IMR-90 (cell line): ENCODE measurements around the gene AMZ2. TPM values are rescaled to one million over a fixed set of nuclear protein-coding genes. Genes with fewer than 3 reads are reported as not detected.

Source experiments
- ATAC-seq: fragments of 200-7000 bp; cut with Tn5 transposase; 2 replicates; pipeline ENCODE4 v1.9.1; 2020; ENCODE audit warnings: low read depth, mild to moderate bottlenecking, moderate library complexity
- BruUV-seq: library from RNA; stranded (reverse); fragments of 400-500 nt; replicated peaks from 2 replicates; lab custom pipeline; 2021; lab: Mats Ljungman, UMichigan
- CTCF ChIA-PET: fragments of 300-600 bp; formaldehyde crosslinking; extraction: SDS; loops from one replicate; lab custom pipeline; 2021; ENCODE audit warnings: antibody characterized with exemption; lab: Yijun Ruan, JAX
- POLR2A ChIA-PET: fragments of 300-600 bp; sonication (Branson Sonifier 250); formaldehyde crosslinking; loops from one replicate; lab custom pipeline; 2022; ENCODE audit warnings: antibody characterized with exemption; ENCODE audit not compliant: unreplicated experiment; lab: Charles Lee
- DNase-seq: peaks from one replicate; pipeline ENCODE4 v3.0.0; 2013
- H2AFZ ChIP-seq: replicated peaks from 2 replicates; pipeline ENCODE3; 2013; ENCODE audit warnings: low read length, mild to moderate bottlenecking; ENCODE audit not compliant: poor library complexity
- H2AK5ac ChIP-seq: 2 replicates; pipeline ENCODE4 v1.6.1; 2013; ENCODE audit warnings: low read depth, low read length, inconsistent platforms
- H2AK9ac ChIP-seq: replicated peaks from 2 replicates; pipeline ENCODE3; 2013; ENCODE audit warnings: mild to moderate bottlenecking, low read depth, low read length, moderate library complexity; ENCODE audit not compliant: poor library complexity
- H2BK120ac ChIP-seq: 2 replicates; pipeline ENCODE4 v1.6.1; 2013; ENCODE audit warnings: low read depth, low read length, inconsistent platforms
- H2BK15ac ChIP-seq: 3 replicates; pipeline ENCODE4 v1.6.1; 2013; ENCODE audit warnings: low read depth, low read length, inconsistent platforms
- H2BK20ac ChIP-seq: 2 replicates; pipeline ENCODE4 v1.6.1; 2013; ENCODE audit warnings: low read depth, mild to moderate bottlenecking, inconsistent platforms, low read length, moderate library complexity
- H2BK5ac ChIP-seq: 2 replicates; pipeline ENCODE4 v1.6.1; 2013; ENCODE audit warnings: mild to moderate bottlenecking, low read depth, low read length, inconsistent platforms; ENCODE audit not compliant: poor library complexity, severe bottlenecking
- H3K14ac ChIP-seq: replicated peaks from 2 replicates; pipeline ENCODE4 v1.6.1; 2013; ENCODE audit warnings: low read depth, low read length, inconsistent platforms
- H3K18ac ChIP-seq: 2 replicates; pipeline ENCODE4 v1.6.1; 2013; ENCODE audit warnings: low read depth, low read length, control low read depth
- H3K23ac ChIP-seq: 2 replicates; pipeline ENCODE4 v1.6.1; 2013; ENCODE audit warnings: low read depth, low read length, inconsistent platforms
- H3K27ac ChIP-seq: 2 replicates; pipeline ENCODE4 v1.5.1; 2013; ENCODE audit warnings: mild to moderate bottlenecking, control low read depth, low read length; ENCODE audit not compliant: insufficient read depth
- H3K27me3 ChIP-seq: 2 replicates; pipeline ENCODE4 v1.6.1; 2013; ENCODE audit warnings: low read length; ENCODE audit not compliant: control insufficient read depth, insufficient read depth
- H3K36me3 ChIP-seq: 2 replicates; pipeline ENCODE4 v1.6.1; 2013; ENCODE audit warnings: low read length, mixed read lengths; ENCODE audit not compliant: control insufficient read depth, insufficient read depth
- H3K4ac ChIP-seq: 2 replicates; pipeline ENCODE4 v1.6.1; 2013; ENCODE audit warnings: low read depth, low read length, inconsistent platforms
- H3K4me1 ChIP-seq: 2 replicates; pipeline ENCODE4 v1.6.1; 2013; ENCODE audit warnings: low read length, mixed read lengths; ENCODE audit not compliant: control insufficient read depth, insufficient read depth
- H3K4me2 ChIP-seq: 2 replicates; pipeline ENCODE4 v1.6.1; 2013; ENCODE audit warnings: low read depth, mild to moderate bottlenecking, control low read depth, low read length, moderate library complexity
- H3K4me3 ChIP-seq: 2 replicates; pipeline ENCODE4 v1.5.1; 2013; ENCODE audit warnings: low read depth, mild to moderate bottlenecking, control low read depth, low read length, moderate library complexity; ENCODE audit not compliant: insufficient read depth
- H3K56ac ChIP-seq: 2 replicates; pipeline ENCODE4 v1.6.1; 2013; ENCODE audit warnings: low read length, inconsistent platforms; ENCODE audit not compliant: insufficient read depth; ENCODE audit errors: extremely low read depth
- H3K79me1 ChIP-seq, 2 experiments: 2 replicates each; pipeline ENCODE4 v1.6.1; 2013; ENCODE audit warnings: low read length in 2 of 2, inconsistent platforms in 1 of 2, low read depth in 1 of 2
- H3K9ac ChIP-seq: 2 replicates; pipeline ENCODE4 v1.6.1; 2013; ENCODE audit warnings: low read depth, low read length, control low read depth
- H3K9me1 ChIP-seq: 2 replicates; pipeline ENCODE4 v1.6.1; 2013; ENCODE audit warnings: low read length, inconsistent platforms; ENCODE audit not compliant: insufficient read depth
- H3K9me3 ChIP-seq: 2 replicates; pipeline ENCODE4 v1.6.1; 2013; ENCODE audit warnings: low read length; ENCODE audit not compliant: control insufficient read depth, insufficient read depth
- H4K20me1 ChIP-seq: 2 replicates; pipeline ENCODE4 v1.6.1; 2013; ENCODE audit warnings: low read length, inconsistent platforms; ENCODE audit not compliant: insufficient read depth
- H4K5ac ChIP-seq: 2 replicates; pipeline ENCODE4 v1.6.1; 2013; ENCODE audit warnings: mild to moderate bottlenecking, low read depth, low read length, control low read depth
- H4K8ac ChIP-seq, 2 experiments: 2 replicates each; pipeline ENCODE4 v1.6.1; 2013; ENCODE audit warnings: low read depth in 2 of 2, low read length in 2 of 2, control low read depth in 1 of 2, inconsistent platforms in 1 of 2
- H4K91ac ChIP-seq: 2 replicates; pipeline ENCODE4 v1.6.1; 2013; ENCODE audit warnings: low read depth, low read length, inconsistent platforms; ENCODE audit not compliant: insufficient read depth
- CEBPB ChIP-seq: IDR thresholded peaks from 2 replicates; pipeline ENCODE4 v1.6.1; 2012; ENCODE audit warnings: low read depth, low read length, improper control_type of control experiment
- CHD1 ChIP-seq: IDR thresholded peaks from 2 replicates; pipeline ENCODE4 v1.6.1; 2012; ENCODE audit warnings: low read depth, low read length, improper control_type of control experiment
- MAFK ChIP-seq: IDR thresholded peaks from 2 replicates; pipeline ENCODE4 v1.6.1; 2012; ENCODE audit warnings: low read depth, low read length, improper control_type of control experiment
- MAZ ChIP-seq: IDR thresholded peaks from 2 replicates; pipeline ENCODE4 v1.6.1; 2012; ENCODE audit warnings: low read depth, mild to moderate bottlenecking, low read length, improper control_type of control experiment, moderate library complexity, borderline replicate concordance
- MXI1 ChIP-seq: IDR thresholded peaks from 2 replicates; pipeline ENCODE4 v1.6.1; 2012; ENCODE audit warnings: low read depth, mild to moderate bottlenecking, low read length, moderate library complexity, borderline replicate concordance
- NFE2L2 ChIP-seq: fragments of 150-350 bp; IDR thresholded peaks from 2 replicates; pipeline ENCODE4 v1.6.1; 2016; ENCODE audit warnings: low read depth, mild to moderate bottlenecking, low read length
- POLR2A ChIP-seq: IDR thresholded peaks from 2 replicates; pipeline ENCODE4 v1.6.1; 2012; ENCODE audit warnings: mild to moderate bottlenecking, low read depth, low read length
- RAD21 ChIP-seq: IDR thresholded peaks from 2 replicates; pipeline ENCODE4 v1.6.1; 2012; ENCODE audit warnings: low read length, improper control_type of control experiment
- RCOR1 ChIP-seq: IDR thresholded peaks from 2 replicates; pipeline ENCODE4 v1.6.1; 2012; ENCODE audit warnings: mild to moderate bottlenecking, low read length, improper control_type of control experiment; ENCODE audit not compliant: insufficient replicate concordance
- RFX5 ChIP-seq: IDR thresholded peaks from 2 replicates; pipeline ENCODE4 v1.8.0; 2012; ENCODE audit warnings: low read depth, mild to moderate bottlenecking, low read length, moderate library complexity
- WGBS, 2 experiments: methylation state at CpG; one replicate each; pipeline versions ENCODE4 v1.1.5 to v1.1.7; 2013; ENCODE audit warnings: missing lambda C conversion rate in 2 of 2; ENCODE audit not compliant: insufficient read length in 1 of 2; ENCODE audit errors: extremely low coverage in 2 of 2; 5-methylcytosine and 5-hydroxymethylcytosine counted together
- dilution Hi-C: fragments of 300-500 bp; cut with HindIII; formaldehyde crosslinking; loops from one replicate; pipeline ENCODE4 v1.14.3; 2018; ENCODE audit warnings: low sequenced_read_pairs; ENCODE audit not compliant: unreplicated experiment
- in situ Hi-C: fragments of 300-500 bp; cut with MboI; formaldehyde crosslinking; loops from 3 replicates; pipeline ENCODE4 v1.14.3; 2019; ENCODE audit warnings: low sequenced_read_pairs, inconsistent platforms, mixed read lengths
- intact Hi-C: fragments of 100-400 bp; cut with micrococcal nuclease; formaldehyde crosslinking; loops from 2 replicates; pipeline ENCODE4 v1.10.0; 2022
- polyA plus RNA-seq, 3 experiments: library from polyadenylated mRNA; depleted of rRNA; stranded (reverse); fragments of >200 nt; gene quantifications; 2 replicates each; pipeline ENCODE4 v1.2.3, GENCODE V29; 2012; ENCODE audit warnings: low replicate concordance in 1 of 3
- total RNA-seq: library from RNA; depleted of rRNA; stranded (reverse); fragments of >200 nt; gene quantifications from 2 replicates; pipeline ENCODE4 v1.2.3, GENCODE V29; 2012
- TF ChIP-seq, protein P1 (sequence below): fragments of 150-350 bp; IDR thresholded peaks from 2 replicates; pipeline ENCODE4 v1.6.1; 2016; ENCODE audit warnings: low read depth, mild to moderate bottlenecking, low read length, moderate library complexity, borderline replicate concordance
- TF ChIP-seq, protein P2 (sequence below): conservative IDR thresholded peaks from 2 replicates; pipeline ENCODE4 v1.5.1; 2012; ENCODE audit warnings: mild to moderate bottlenecking, low read depth, low read length, improper control_type of control experiment
- TF ChIP-seq, protein P3 (sequence below): fragments of 150-350 bp; IDR thresholded peaks from 2 replicates; pipeline ENCODE4 v1.6.1; 2017; ENCODE audit warnings: mild to moderate bottlenecking, antibody characterized with exemption, low read length, low read depth

The AMZ2 gene
- total and polyA plus RNA-seq, 2 of the 4 experiments (the other 2 are of a cell fraction), result 65.4 to 90.2 TPM

DNA sequence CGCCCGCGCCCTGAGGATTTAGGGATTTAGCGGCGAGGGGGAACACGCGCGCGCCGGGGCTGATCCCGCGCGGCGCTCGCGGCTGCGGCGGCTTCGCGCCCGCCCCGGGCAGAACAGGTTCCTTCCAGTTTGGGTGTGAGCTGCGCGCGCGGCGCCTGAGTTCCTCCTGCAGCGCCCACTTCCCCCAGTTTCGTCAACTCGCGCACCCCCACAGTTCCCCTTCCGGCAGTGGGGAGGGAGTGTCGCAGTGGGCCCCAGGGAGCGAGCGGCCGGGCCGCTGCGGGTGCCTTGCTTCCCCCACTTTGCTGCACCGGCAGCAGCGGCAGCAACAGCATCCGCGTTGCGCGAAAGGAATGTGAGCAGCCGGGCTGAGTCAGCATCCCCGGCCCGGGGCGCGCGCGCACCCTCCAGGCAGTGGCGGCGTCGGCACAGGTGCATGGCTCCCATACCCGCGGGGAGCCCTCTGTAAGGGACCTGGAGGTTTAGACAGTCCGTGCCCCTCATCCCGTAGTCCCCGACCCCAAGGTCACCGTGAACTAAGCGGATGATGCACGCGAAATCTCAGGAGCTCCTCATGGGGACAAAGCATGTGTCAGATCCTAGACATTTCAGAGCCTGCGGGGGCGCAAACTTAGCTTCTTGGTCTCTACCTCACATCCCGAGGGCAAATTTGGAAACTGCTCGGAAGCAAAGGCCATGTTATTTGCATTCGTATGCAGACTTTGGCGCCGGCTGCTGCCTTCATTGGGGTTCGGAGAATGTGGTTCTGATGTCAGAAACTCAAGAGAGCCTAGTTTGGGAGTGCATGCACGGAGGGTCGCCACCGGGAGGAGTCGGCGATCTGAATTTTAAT, 44.2 kb downstream of the AMZ2 start:
- CTCF ChIA-PET, result interaction anchor here (1.0 to 3.2 kb wide), 2 partner anchors 20 to 107 kb away, joined by 3 to 9 read pairs; no protein-coding TSS in a partner anchor
- Histone ChIP-seq H4K91ac (no peak overlapping the region), H4K8ac (no peak overlapping the region; a peak in 1 of 4 replicates), H2BK15ac (no peak overlapping the region), H2AK9ac (no peak overlapping the region), H2BK120ac (no peak overlapping the region), H3K27me3 (peaks cover 22% of the 10 kb centered on the region), H3K4me2 (peak overlapping the region; percentile 98), H3K14ac (no peak overlapping the region), H2BK5ac (no peak overlapping the region), H3K27ac (no peak overlapping the region; the same call in 1 of the 2 replicates), H3K4me3 (peak overlapping the region; percentile 85), H3K9me1 (no peaks in the 10 kb centered on the region), H3K9me3 (no peaks in the 10 kb centered on the region), H2BK20ac (no peak overlapping the region), H3K18ac (no peak overlapping the region), H3K23ac (0 out of 2 replicates have a peak overlapping the region, but pooled peaks have one; percentile 14), H4K5ac (no peak overlapping the region), H3K4ac (no peak overlapping the region), H2AK5ac (no peak overlapping the region), H4K20me1 (no peaks in the 10 kb centered on the region; the same call in 1 of the 2 replicates), H2AFZ (peak overlapping the region; percentile 92), H3K56ac (no peak overlapping the region), H3K36me3 (no peaks in the 10 kb centered on the region), H3K4me1 (peaks cover 5% of the 10 kb centered on the region), H3K9ac (no peak overlapping the region), H3K79me1 (no peaks in the 10 kb centered on the region)
- ATAC-seq (peak; percentile 88), DNase-seq (peak; percentile 68)
- BruUV-seq, result no TSS peak
- POLR2A ChIA-PET, result interaction anchor here (0.6 kb wide), 1 partner anchor 1546 kb away, joined by 3 read pairs; no protein-coding TSS in a partner anchor
- intact Hi-C loops (loop anchor here (5.0 kb wide), 1 partner anchor 90 kb away; no protein-coding TSS in a partner anchor), dilution Hi-C loops (no loop called here), in situ Hi-C loops (no loop called here)
- 2% methylated on average over 33 of the region's 76 CpGs; no CpG with 5 or more reads in 1 of the 2 experiments for WGBS, 2 experiments
- TF ChIP-seq MAZ (no peak), CHD1 (no peak), MAFK (peak; percentile 91), MXI1 (no peak), CEBPB (0 out of 2 replicates have a peak, but pooled peaks have one; percentile 2), RAD21 (no peak), RCOR1 (peak; percentile 69), POLR2A (peak; percentile 30; the same call in 1 of the 2 replicates), RFX5 (no peak), NFE2L2 (no peak)
- TF ChIP-seq, protein P1, sequence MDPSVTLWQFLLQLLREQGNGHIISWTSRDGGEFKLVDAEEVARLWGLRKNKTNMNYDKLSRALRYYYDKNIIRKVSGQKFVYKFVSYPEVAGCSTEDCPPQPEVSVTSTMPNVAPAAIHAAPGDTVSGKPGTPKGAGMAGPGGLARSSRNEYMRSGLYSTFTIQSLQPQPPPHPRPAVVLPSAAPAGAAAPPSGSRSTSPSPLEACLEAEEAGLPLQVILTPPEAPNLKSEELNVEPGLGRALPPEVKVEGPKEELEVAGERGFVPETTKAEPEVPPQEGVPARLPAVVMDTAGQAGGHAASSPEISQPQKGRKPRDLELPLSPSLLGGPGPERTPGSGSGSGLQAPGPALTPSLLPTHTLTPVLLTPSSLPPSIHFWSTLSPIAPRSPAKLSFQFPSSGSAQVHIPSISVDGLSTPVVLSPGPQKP, result no peak
- TF ChIP-seq, protein P2, sequence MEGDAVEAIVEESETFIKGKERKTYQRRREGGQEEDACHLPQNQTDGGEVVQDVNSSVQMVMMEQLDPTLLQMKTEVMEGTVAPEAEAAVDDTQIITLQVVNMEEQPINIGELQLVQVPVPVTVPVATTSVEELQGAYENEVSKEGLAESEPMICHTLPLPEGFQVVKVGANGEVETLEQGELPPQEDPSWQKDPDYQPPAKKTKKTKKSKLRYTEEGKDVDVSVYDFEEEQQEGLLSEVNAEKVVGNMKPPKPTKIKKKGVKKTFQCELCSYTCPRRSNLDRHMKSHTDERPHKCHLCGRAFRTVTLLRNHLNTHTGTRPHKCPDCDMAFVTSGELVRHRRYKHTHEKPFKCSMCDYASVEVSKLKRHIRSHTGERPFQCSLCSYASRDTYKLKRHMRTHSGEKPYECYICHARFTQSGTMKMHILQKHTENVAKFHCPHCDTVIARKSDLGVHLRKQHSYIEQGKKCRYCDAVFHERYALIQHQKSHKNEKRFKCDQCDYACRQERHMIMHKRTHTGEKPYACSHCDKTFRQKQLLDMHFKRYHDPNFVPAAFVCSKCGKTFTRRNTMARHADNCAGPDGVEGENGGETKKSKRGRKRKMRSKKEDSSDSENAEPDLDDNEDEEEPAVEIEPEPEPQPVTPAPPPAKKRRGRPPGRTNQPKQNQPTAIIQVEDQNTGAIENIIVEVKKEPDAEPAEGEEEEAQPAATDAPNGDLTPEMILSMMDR, result 0 out of 2 replicates have a peak, but pooled peaks have one; percentile 14
- TF ChIP-seq, protein P3, sequence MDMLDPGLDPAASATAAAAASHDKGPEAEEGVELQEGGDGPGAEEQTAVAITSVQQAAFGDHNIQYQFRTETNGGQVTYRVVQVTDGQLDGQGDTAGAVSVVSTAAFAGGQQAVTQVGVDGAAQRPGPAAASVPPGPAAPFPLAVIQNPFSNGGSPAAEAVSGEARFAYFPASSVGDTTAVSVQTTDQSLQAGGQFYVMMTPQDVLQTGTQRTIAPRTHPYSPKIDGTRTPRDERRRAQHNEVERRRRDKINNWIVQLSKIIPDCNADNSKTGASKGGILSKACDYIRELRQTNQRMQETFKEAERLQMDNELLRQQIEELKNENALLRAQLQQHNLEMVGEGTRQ, result no peak
